ENCODE results near the gene SND1.
A peak's percentile ranks its signal among the peaks of the same experiment; 100 is the strongest.

Gene SND1

DNA sequence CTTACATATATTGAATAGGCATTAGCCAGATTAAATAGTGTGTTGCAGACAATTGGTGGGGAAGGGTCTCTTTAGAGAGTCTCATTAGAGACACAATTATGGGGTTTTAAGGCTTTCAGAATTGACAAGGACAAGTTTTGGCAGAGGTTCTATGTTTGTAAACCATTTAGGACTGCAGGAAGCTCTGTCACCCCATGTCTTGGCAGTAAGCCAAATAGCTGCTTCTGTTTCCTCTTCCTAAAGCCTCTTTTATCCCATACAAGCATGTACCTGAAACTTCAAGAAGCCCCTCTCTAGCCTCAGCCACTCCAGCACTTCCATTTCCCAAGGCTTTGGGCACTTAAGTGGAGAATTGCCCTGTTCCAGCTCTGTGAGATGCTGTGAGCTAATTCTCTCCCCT lies 401.0 kb downstream of the SND1 start:
- TF ChIP-seq, protein P1, sequence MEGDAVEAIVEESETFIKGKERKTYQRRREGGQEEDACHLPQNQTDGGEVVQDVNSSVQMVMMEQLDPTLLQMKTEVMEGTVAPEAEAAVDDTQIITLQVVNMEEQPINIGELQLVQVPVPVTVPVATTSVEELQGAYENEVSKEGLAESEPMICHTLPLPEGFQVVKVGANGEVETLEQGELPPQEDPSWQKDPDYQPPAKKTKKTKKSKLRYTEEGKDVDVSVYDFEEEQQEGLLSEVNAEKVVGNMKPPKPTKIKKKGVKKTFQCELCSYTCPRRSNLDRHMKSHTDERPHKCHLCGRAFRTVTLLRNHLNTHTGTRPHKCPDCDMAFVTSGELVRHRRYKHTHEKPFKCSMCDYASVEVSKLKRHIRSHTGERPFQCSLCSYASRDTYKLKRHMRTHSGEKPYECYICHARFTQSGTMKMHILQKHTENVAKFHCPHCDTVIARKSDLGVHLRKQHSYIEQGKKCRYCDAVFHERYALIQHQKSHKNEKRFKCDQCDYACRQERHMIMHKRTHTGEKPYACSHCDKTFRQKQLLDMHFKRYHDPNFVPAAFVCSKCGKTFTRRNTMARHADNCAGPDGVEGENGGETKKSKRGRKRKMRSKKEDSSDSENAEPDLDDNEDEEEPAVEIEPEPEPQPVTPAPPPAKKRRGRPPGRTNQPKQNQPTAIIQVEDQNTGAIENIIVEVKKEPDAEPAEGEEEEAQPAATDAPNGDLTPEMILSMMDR (IDR thresholded peaks at IDR 0.05; ENCODE audit: insufficient read depth, missing control alignments), result no peak
- FAIRE-seq (no peak), DNase-seq (ENCODE audit: insufficient read length, low spot score) (no peak)

DNA sequence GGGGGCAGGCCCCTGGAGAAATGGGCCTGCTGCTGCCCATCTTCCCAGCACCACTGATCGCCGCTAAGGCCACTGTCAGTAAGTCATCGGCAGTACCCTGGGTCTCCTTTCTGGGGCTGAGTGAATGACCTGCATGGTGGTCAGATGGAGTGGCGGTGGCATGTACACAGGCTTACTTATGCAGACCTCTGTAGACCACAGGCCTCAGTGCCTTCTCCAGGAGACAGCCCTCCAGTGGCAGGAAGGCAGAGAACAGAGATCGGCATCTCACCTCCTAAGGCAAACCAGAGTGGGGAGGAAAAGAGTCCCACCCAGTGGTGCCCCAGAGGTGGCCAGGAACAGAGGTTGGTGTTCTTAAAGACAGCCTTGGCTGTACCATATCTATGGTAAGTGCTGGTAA lies 402.0 kb downstream of the SND1 start:
- TF ChIP-seq, protein P1 (IDR thresholded peaks at IDR 0.05; ENCODE audit: insufficient read depth, missing control alignments), result peak; percentile 3
- FAIRE-seq (no peak), DNase-seq (ENCODE audit: insufficient read length, low spot score) (no peak)

DNA sequence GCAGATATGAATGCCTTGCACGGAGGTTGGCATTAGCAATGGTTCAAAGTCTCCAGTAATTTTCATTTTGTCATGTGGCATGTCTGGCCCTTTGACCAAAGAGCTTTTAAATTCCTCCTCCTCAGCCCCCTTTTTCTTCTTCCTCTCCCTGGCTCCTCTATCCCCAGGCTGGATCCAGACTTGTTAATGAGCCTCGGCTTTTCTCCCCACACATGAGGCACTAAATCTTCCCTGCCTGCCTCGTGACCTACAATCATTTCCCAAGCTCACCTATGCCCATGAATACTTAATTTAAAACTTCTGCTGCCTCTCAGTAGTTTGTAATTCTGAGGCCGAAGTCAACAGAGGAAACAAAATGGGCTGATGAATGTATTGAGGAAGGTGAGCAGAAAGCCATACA lies 402.5 kb downstream of the SND1 start:
- TF ChIP-seq, protein P1 (IDR thresholded peaks at IDR 0.05; ENCODE audit: insufficient read depth, missing control alignments), result no peak
- no peak for FAIRE-seq
- no peak for DNase-seq (ENCODE audit: insufficient read length, low spot score)

DNA sequence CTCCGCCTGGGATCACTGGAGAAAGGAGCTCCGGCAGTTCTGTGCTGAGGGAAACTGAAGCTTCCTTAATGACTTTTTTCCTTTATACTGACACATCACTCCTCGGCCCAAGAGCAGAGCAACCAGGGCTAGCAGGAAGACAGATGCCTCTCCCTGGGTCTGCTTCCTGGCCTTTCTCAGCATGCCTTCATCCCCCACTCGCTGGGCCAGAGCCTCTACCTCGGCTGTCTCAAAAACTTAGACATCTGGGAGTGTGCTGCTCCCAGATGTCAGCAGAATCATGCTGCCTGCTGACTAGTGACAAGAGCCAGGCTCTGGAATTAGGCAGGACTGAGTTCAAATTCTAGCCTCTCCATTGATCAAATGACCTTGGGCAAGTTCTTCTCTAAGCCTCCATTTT lies 403.6 kb downstream of the SND1 start:
- DNase-seq (ENCODE audit: insufficient read length, low spot score), result no peak
- FAIRE-seq, result no peak
- TF ChIP-seq, protein P1 (IDR thresholded peaks at IDR 0.05; ENCODE audit: insufficient read depth, missing control alignments), result no peak

DNA sequence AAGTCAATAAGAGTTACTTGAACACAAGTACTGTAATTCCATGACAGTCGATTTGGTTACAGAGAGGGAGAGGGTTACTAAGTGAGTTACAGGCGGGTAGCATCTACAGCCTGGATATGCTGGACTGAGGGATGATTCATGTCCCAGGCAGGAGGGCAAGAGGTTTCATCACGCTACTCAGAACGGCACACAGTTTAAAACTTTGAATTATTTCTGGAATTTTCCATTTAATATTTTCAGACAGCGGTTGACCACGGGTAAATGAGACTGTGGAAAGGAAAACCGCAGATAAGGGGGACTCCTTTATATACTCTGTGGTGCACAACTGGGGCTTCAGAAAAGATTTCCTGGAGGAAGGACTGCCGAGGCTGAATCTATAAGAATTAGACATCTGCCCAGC lies 404.9 kb downstream of the SND1 start:
- TF ChIP-seq, protein P1 (IDR thresholded peaks at IDR 0.05; ENCODE audit: insufficient read depth, missing control alignments), result no peak
- DNase-seq (ENCODE audit: insufficient read length, low spot score) (no peak), FAIRE-seq (no peak)

DNA sequence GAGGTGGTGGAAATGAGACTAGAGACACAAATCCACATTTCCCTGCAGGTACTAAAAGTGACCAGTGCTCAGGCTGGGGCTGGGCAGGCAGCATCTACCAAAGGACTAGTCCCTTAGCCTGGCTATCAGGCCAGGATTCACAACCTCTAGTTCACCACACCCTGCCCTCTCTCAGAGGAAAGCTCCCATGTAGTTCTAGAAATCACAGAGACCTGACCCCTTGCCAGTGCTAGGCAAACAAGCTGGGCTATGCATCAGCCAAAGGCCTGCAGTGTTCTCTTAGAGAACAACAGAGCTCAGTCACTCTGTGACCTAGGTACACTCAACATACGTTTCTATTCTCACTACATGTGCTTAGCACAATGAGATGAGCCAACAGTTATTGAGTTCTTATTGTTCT lies 405.9 kb downstream of the SND1 start:
- TF ChIP-seq, protein P1 (IDR thresholded peaks at IDR 0.05; ENCODE audit: insufficient read depth, missing control alignments), result no peak
- no peak for DNase-seq (ENCODE audit: insufficient read length, low spot score)
- no peak for FAIRE-seq

DNA sequence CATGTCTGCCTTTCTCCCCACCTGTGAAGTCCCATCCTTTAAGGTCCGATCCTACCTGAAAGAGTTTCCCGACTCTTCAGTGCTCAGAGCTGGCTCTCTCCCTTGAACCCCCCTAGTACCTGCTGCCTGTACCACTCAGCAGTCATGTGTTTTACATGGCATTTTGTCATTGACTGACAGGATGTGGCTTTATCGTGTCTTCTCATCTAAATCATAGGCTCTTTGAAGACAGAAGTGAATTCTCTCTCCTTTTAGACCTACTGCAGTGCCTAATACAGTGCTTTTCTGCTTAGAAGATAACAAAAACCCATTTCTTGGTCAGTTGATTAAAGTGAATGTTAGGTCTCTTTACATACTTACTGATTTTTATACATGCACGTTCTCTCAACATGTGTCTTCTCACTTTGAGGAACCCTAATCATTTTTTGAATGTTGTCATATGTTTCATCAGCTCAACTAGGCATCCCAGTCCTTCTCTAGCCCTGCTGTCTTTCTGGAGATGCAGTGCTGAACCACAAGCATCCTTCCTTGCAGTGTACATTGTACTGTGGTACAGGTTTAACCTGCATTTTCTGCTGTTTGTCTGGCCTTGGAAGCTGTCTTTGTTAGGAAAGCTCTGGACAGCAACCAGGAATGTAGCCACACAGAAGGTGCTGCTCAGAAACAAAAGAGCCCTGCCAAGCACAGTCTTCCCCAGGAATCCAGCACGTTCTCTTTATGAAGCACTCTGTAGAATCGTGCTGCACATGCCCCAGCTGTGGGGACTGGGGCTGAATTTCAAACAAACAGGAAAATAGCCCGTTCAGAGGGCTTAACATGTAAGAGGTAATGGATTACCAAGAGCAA lies 407.4 kb downstream of the SND1 start:
- no peak for DNase-seq (ENCODE audit: insufficient read length, low spot score)
- FAIRE-seq, result no peak
- TF ChIP-seq, protein P1 (IDR thresholded peaks at IDR 0.05; ENCODE audit: insufficient read depth, missing control alignments), result no peak

All from D721Med (cell line).